HG02852 (cell line): ENCODE measurements around the gene APOL5.

ENCODE experiments used
- ATAC-seq: cut with Tn5 transposase; IDR thresholded peaks from one replicate; pipeline ENCODE4 v1.9.1; 2021; ENCODE audit warnings: mild to moderate bottlenecking, moderate library complexity; ENCODE audit not compliant: unreplicated experiment

Gene APOL5

GRCh38 chr22:35739931-35740380 lies 22.3 kb downstream of the APOL5 start:
- ATAC-seq: no peak

GRCh38 chr22:35740616-35741015 lies 22.9 kb downstream of the APOL5 start:
- no peak for ATAC-seq

GRCh38 chr22:35742342-35743100 lies 24.8 kb downstream of the APOL5 start:
- no peak for ATAC-seq

- ATAC-seq: no peak
Observed at GRCh38 chr22:35743326-35743860, 25.7 kb downstream of the APOL5 start.

DNA sequence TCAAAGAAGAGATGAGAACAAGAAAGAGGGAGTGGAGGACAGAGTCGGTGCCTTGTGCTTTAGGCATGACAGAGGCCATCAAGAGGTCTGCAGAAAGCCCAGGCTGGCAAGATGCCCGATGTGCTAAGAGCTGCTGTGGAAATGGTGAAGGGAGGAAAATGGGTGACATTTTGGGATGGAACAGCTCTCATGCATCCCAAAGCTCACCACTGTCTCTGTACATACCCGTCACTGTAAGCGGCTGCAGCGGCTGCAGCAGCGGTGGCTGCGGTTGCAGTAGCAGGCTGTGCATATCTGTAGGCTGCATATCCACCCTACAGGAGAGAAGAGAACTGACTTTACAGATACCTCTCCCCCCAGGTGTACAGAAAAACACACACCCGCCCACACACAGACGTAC lies 28.6 kb downstream of the APOL5 start:
- ATAC-seq: no peak

- ATAC-seq: no peak
Observed at GRCh38 chr22:35746946-35747703, 29.5 kb downstream of the APOL5 start.

- ATAC-seq: peak; percentile 65
Observed at GRCh38 chr22:35749808-35750207, 32.1 kb downstream of the APOL5 start.

GRCh38 chr22:35752006-35752862 lies 34.6 kb downstream of the APOL5 start:
- ATAC-seq: no peak

DNA sequence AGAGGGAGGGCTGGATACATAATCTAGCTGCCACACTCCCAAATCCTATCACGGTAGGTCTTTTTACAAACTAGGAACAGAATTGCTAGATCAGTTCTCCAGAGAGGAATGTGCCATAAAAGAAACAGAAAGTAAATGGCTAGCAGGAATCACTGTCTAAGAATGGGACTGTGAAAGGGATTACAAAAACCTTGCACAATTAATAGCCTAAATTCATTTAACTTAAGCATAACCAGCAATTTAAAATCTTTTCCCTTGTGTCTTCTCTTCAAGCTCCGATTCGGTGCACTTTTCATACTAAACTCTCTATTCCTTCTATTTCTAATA lies 35.2 kb downstream of the APOL5 start:
- no peak for ATAC-seq

DNA sequence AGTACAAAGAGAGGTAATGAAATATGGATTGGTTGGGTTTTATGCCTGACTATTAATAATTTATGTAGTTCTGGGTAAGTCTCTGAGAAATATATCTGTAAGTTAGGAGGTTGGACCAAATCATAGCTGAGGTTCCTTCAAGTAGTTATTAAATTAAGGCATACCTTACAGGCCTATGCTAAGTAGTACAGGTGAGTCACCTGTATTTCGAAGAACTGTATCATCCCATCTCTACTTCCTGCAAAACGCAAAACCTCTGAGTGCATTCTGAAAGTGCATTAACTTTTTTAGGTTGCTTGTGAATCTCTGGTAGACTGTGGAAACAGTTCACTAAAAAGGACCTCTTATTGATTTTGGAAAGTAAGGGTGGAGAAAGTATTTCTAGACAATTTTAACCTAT lies 37.1 kb downstream of the APOL5 start:
- no peak for ATAC-seq

DNA sequence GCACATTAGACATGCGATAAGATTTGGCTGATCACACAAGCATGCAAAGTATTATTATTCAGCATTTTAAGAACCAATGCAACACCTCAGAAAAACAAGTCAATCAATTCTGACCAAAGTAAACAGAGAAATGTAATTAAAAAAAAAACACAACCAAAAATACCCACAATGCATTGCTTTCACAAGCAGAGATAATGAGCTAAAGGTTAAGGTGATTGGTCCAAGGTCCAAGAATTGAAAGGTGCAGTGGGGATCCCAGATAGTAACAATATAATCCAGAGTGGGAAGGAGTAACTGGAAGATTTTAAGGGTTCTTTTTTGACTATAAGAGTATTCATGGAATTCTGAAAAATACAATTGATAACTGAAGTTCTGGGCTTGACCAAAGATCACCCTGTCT lies 39.0 kb downstream of the APOL5 start:
- no peak for ATAC-seq

DNA sequence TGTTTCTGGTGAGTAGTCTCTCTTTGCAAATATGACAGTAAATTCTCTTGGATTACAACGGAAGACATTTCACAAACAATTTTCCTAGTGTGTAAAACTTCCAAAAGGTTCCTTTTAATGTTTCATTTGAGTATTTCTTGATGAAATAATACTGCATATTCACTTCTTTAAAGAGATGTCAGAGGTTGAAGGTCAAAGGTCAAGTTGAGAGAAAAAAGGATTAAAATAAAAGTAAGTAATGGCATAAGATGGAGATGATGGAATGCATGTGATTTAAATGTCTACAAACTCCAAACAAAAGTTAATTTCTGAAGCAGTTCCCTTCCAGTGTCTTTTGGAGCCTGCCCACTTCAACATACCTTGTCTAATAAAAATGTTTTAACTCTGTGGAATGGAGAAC lies 40.7 kb downstream of the APOL5 start:
- no peak for ATAC-seq

- ATAC-seq: no peak
Observed at GRCh38 chr22:35761037-35761436, 43.4 kb downstream of the APOL5 start.

GRCh38 chr22:35766654-35767580 lies 49.2 kb downstream of the APOL5 start:
- no peak for ATAC-seq

DNA sequence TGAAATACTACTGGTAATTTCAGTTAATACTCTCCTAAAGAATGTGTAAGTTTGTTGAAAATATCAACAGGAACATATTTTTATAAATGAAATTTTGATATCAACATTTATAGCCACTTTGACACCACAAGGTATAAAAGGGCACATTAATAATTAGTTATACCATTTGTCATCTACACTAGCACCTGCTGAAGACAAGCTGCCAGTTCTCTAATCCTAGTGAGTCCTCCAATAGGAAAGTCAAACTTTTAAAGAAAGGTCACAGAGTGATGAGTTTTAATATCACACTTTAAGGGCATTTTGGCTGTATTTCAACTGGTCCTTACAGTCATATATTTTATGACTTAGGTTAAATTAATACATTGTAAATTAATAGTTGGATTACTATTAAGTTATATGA lies 52.3 kb downstream of the APOL5 start:
- no peak for ATAC-seq

DNA sequence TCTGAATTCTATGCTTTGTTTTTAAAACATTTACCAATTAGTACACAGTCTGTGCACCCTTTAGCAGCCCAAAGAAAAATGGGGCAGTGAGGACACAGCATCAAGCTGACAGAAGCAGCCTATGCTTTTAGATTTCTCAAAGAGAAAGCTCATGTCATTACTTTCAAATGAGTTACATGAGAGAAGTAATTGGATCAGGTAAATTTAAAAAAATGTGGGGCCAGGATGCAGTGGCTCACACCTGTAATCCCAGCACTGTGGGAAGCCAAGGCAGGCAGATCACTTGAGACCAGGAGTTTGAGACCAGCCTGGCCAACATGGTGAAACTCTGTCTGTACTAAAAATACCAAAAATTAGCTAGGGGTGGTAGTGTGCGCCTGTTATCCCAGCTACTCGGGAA lies 57.7 kb downstream of the APOL5 start:
- ATAC-seq: no peak

GRCh38 chr22:35777335-35777975 lies 59.8 kb downstream of the APOL5 start:
- no peak for ATAC-seq
